GM18868 (cell line): ENCODE results near the gene FFAR4.
"Not testable (repeated sequence)": the region's sequence is repeated elsewhere in the genome, so short reads cannot be mapped to it uniquely, and the experiment has no call there.

Experiments
- ATAC-seq: cut with Tn5 transposase; IDR thresholded peaks from one replicate; pipeline ENCODE4 v1.9.1; 2021; ENCODE audit warnings: mild to moderate bottlenecking, moderate library complexity; ENCODE audit not compliant: unreplicated experiment

The FFAR4 gene

DNA sequence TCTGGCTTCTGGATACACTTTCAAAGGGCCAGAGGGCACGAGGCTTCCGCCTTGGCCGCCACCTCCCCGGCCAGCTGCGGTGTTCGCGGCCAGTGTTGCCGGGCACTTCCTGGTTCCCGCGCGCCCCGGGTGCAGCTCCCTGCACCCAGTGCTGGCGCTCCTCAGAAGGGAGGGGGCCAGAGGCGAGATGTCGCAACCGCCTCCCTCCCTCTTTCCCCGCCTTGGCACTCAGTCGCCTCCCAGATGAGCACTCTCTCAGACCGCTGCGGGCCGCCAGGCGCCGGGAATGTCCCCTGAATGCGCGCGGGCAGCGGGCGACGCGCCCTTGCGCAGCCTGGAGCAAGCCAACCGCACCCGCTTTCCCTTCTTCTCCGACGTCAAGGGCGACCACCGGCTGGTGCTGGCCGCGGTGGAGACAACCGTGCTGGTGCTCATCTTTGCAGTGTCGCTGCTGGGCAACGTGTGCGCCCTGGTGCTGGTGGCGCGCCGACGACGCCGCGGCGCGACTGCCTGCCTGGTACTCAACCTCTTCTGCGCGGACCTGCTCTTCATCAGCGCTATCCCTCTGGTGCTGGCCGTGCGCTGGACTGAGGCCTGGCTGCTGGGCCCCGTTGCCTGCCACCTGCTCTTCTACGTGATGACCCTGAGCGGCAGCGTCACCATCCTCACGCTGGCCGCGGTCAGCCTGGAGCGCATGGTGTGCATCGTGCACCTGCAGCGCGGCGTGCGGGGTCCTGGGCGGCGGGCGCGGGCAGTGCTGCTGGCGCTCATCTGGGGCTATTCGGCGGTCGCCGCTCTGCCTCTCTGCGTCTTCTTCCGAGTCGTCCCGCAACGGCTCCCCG lies at the start of gene FFAR4:
FFAR4 (plus strand) TSS at position 231 of the 842 bp plus-strand sequence; CDS start at position 287, 56 bp downstream.
- ATAC-seq = no peak

DNA sequence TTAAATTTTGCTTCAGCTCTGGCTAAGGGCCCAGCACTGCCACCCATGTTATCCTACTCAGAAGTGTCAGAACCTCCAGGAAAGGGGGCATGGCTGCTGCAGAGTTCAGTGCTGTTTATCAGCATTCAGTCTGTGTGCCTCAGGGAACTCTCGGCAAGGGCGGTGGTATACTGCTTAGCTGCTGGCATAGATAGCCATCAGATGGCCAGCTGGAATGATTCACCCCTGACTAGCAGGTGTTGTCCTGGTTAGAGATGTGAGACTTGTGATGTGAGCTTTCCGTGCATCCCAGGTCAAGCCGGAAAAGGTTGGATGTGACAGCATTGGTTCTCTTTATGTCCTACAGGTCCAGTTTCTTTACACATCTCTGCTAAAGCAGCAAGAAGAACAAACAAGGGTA lies 47.9 kb upstream of the FFAR4 start:
- ATAC-seq = no peak

DNA sequence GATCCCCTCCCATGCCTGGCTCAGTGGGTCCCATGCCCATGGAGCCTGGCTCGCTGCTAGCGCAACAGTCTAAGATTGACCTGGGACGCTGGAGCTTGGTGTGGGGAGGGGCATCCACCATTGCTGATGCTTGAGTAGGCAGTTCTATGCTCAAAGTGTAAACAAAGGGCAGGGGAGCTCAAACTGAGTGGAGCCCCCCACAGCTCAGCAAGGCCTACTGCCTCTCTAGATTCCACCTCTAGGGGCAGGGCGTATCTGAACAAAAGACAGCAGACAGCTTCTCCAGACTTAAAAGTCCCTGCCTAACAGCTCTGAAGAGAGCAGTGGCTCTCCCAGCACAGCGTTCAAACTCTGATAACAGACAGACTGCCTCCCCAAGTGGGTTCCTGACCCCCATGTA lies 31.2 kb upstream of the FFAR4 start:
- no peak for ATAC-seq

DNA sequence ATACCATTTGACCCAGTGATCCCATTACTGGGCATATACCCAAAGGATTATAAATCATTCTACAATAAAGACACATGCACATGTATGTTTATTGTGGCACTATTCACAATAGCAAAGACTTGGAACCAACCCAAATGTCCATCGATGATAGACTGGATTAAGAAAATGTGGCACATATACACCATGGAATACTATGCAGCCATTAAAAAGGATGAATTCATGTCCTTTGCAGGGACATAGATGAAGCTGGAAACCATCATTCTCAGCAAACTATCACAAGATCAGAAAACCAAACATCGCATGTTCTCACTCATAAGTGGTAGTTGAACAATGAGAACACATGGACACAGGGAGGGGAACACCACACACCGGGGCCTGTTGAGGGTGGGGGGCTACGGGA lies 25.6 kb upstream of the FFAR4 start:
- ATAC-seq = not testable (repeated sequence)

DNA sequence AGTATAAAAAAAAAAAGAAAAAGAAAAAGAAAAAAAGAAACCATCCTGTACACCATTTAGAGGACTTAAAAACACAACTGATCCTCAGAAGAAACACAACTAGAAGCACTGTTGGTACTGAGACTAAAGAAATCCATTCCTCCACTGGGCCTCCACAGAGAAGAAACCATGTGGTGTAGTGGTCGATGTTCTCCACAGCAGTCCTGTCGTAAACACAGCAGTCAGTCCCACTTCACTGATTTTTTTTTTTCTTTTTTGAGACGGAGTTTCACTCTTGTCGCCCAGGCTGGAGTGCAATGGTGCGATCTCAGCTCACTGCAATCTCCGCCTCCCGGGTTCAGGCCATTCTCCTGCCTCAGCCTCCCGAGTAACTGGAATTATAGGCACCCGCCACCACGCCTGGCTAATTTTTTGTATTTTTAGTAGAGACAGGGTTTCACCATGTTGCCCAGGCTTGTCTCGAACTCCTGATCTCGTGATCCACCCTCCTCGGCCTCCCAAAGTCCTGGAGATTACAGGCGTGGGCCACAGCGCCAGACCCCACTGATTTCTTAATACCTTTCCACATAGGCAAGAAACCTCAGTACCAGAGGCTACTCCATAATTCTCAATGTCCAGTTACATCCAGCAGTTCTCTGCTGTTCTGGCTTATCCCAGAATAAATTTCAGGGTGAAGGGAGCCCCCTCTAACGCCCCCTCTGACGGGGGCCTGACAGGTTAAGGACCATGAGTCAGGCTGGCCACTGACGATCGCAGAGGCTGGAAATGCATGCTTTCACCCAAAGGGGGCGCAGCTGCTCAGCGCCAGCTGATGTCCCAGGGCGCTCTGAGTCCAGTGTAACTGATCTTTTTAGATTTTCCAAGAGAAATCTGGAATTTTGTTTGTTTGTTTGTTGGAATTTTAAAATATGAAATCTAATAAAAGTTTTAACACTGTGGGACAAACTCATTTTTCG lies 24.8 kb upstream of the FFAR4 start:
- ATAC-seq = no peak

DNA sequence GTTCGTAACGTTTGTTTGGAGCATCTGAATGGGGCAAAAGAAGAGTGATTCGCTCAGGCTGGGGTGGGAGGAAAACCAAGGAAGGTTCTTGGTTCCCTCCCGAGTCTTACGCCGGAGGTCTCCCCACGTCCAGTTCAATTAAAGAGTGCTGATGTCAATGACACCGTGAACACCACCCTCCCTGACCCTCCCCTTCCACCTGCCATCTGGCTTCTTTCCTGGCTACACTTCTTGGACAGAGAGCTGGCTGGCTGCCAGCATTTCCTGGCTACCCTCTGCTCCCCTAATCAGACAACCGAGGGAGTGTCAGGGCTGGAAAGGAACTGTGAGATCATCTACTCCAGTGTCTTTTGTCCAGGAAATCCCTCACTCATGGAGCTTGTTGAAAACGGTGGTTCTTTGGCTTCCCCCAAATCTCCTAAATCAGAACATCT lies 24.1 kb upstream of the FFAR4 start:
- ATAC-seq = no peak

DNA sequence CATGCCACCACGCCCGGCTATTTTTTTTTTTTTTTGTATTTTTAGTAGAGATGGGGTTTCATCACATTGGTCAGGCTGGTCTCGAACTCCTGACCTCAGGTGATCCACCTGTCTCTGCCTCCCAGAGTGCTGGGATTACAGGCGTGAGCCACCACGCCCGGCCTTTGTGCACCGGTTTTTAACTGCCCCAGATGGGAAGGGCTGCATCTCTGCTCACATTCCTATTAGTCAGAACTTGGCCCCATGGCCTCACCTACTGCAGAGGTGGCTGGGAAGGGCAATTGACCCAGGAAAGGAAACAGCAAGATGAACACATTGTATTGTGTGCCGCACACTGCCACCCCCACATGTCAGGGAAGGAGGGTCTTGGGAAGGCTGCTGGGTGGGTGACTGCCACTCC lies 19.5 kb upstream of the FFAR4 start:
- not testable (repeated sequence) for ATAC-seq

DNA sequence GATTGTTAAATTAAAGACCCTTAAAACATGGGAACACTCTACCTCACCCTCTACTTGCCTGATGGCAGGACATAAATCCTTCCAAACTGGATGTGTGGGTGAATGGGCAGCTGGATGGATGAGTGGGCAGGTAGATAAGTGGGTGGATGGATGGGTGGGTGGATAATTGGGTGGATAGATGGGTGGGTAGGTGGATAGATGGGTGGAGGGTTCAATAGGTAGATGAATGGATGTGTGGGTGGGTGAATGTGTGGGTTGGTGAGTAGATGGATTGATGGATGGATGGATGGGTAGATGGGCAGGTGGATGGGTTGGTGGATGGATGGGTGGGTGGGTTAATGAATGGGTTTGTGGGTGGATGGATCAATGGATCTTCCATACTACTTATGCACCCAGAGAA lies 18.9 kb upstream of the FFAR4 start:
- ATAC-seq = no peak

DNA sequence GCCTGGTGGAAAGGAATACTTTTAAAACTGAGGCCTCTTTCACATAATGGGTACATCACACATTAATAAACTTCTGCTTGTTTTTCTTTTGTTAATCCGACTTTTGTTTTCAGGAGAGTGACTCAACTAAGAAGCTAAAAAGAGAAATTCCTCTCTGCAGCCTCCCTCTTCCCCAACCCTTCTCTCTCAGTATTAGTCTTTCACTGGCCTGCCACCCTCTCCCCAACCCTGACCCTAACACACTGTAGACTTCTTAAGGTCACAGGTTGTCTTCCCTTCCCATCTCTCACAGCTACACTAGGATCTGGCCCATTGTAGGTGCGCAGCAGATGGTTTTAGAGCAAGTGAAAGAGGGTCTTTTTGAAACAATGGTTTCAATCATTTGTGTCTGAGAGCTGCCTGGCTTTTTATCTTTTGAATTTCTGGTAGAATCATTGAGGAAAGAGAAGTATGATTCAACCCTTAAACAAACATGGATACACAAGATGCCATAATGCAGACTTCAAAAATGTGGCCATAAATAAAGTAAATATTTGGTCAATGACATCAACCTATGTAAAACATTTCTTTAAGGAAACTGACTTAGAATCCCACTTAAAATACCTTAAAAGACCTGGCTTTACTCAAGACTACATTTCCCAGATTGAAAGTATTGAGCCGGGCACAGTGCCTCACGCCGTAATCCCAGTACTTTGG lies 17.9 kb upstream of the FFAR4 start:
- ATAC-seq = no peak

DNA sequence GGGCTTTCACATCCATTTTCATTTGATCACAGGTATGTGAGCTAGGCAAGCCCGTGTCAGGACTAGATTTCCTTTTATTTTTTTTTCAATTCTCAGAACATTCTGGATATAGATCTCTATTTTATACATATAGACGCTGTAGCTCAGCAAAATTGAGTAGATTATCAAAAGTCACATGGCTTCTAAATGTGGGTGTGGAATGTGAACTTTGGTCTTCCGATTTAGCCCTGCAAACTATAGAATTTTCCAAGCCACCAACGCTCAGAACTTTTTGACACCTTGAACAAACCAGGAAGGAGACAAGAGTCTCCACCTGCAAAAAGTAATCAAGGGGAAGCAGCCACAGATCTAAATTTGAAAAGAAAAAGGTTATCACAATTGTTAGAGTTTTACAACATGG lies 15.9 kb upstream of the FFAR4 start:
- ATAC-seq = no peak

DNA sequence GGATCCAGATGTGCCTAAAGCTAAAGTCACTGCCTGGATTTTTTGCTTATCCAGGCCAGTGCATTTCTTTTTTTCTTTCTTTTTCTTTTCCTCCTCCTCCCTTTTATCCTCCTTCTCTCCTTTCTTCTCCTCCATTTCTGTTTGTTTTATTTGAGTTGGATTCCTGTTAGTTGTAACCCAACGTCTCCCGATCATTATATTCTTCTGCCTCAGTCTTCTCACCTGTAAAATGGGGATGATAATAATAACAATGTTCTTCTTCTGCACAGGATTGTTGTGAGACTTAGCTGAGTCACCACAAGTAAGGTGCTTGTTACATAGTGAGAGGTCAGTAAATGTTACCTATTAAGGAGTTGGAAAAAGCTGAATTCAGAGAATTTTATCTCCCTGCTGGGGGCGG lies 13.7 kb upstream of the FFAR4 start:
- ATAC-seq = no peak

DNA sequence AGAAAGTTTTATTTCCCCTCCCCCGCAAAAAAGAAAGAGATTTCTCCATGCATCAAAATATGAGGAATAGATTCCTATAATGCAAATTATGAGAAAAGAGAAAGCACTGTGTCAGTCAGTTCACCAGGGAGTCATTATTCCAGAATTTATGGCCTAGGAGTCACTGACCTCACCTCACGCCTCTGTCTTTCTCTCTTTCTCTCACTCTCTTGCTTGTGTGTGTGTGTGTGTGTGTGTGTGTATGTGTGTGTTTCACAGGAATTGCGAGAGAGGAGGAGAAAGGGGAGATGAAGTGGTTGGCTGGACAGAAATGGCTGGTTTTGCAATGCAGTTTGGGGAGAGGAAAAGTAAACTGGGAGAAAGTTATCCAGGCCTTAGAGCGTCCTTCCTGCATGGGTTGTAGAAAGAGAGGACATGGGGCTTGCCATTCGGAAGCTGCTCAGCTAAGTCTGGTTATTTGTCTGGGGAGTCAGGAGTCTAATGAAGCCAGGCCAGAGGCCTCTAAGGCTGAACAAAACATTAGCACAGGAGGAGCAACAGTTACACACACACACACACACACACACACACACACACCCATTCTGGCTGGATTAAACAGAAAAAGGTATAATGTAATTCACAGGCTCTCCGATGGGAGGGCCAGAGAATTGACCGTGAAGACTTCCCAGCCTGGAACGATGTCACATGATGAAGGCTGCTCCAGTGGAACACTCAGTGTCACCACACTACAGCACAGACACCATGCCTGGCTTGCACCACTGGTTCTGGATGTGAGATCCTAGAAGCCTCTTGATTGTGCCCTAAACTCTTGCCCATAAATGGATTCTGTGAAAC lies 12.8 kb upstream of the FFAR4 start:
- no peak for ATAC-seq

DNA sequence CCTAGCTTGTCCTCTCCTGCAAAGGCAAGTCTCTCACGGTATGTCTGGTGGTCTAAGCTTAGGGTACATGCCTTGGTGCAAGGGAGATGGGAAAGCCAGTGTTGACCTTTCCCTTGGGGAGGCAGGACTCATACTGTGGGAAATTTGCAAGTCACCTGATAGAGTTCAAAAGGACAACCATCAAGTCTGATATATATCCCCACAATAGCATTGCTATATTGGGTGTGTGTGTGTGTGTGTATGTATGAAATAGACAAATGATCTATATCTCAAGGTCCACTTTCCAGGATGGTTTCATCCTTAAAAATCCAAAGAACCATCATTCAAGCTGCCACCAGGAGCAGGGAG lies 12.2 kb upstream of the FFAR4 start:
- ATAC-seq = no peak

DNA sequence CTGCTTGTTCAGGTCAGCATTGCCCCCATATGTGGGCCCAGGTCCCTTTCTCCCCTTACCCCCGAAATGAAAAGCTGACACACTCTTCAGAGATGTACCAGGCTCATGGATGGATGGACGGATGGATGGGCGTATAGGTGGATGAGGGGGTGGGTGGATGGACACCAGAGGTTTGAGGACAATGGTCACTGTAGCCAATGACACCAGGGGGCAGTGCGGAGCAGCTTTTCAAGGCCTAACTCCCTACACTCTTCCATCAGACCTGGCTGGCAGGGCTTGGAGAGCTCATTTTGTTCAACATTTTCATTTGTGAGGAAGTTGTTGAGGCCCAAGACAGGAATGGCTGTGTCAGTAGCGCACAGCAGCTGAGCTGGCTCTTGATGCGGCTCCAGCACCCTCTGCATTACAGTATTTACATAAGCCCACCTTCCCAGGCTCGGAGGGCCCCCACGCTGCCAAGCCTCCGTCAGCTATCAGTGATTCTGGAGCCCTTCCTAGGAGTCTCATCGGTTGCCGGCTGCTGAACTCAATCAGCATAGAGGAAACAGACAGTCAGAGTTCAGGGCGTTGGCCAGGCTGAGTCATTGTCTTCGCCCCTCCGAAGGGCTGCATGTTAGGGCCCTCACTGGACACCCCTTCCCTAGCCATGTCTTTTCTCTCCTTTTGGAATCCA lies 11.6 kb upstream of the FFAR4 start:
- ATAC-seq = no peak

DNA sequence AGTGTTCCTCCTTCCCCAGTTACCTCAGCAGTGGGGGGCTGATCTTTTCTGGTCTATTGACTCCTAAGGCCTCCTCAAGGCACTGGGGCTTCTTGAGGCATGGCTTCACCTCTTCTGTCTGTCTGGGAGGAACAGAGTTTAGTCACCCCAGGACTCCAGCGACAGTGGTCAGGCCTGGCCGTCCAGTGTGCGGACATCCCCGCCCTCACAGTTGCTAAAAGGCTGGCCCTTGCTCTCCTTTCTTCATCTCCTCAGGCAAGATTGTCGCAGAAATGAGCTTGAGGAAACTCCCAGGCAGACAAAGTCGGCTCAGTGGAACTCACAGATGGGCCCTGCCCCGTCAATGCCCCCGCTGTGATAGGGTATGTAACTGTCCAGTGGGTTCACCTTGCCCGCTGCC lies 7.0 kb upstream of the FFAR4 start:
- ATAC-seq = no peak

DNA sequence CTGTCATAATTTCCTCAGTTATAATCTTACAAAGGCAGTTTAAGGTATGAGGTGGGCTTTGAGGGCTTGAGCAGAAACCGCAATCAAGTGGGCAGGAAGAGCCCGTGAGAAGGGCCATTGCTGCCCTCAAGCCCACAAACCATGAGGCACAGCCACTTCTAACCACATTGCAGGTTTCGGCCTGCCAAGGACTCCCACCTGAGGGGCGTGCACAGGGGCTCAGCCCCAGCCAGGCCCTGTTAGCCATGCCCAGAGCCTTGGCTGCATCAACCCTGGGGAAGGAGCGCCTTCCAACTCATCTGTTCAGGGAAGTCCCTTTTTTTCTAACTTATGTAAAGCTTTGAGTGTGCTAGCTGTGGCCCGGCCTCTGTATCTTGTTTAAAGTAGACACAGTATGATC lies 5.9 kb upstream of the FFAR4 start:
- no peak for ATAC-seq

DNA sequence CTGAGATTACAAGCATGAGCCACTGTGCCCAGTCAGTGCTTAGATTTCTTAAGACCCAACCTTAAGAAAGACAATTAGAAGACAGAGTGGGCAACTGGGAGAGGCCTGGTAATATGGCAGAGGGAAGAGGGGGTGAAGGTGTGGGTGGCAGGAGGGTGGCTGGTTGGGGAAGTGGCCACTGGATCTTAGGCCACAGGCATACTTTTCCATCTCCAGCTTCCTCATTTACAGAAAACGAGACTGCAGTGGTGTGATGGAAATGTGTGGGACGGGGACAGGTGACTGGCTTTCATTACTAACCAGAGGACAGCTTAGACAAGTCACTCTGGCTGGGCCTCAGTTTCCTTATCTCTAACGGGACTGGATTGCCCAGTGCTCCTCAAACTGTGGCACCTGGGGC lies 1.0 kb upstream of the FFAR4 start:
- no peak for ATAC-seq

DNA sequence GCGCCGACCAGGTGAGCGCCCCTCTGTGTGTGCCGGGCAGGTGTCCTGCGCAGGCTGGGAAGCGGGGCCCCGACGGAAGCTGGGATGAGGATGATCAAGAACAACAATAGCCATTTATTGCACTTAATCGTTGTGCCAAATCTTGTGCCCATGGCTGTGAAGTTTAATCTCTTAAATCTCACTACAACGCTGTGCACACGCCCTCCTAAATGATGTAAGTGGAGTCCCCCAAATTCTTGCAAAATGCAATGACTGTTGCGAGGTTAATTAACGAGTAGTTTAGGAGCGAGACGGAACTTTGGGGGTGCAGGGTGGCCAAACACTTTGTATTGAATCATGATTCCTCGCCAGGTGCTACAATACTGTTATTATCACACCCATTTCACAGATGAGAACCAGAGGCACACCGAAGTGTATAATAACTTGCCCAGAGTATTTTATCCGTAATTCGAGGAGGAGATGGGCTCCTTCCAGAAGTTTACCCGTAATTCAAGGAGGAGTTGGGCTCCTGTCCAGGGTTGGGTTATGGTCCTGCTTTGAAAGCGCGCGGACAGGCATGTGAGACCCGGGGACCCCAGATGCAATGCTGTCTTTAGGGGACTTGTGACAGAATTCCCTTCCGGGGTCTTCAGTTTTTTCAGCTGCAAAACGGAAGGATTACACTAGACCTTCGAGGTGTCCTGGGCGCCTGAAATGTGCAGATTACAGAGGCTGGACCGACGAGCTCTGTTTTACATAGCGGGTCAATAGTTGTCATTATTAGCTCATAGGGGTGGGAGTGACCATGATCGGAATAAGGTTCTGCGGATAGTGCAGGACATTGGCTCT lies 1.0 kb downstream of the FFAR4 start:
- ATAC-seq = no peak

DNA sequence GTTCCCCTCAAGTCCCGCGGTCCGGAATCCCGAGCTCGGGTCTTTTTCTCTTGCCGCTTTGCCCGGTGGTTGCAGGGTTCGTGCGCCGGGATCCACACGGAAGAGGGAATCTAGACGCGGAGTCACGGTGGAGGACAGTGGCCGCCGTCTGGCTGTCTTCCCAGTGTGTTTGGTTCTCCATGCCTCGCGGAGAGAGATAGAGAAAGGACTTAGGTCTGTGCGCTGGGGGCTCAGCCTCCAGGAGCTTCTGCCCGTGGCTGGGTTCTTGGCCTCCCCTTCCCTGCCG lies 1.6 kb downstream of the FFAR4 start:
- ATAC-seq = no peak
